ENCODE measurements around the gene BCOR. TPM values are rescaled to one million over a fixed set of nuclear protein-coding genes. Genes with fewer than 3 reads are reported as not detected.

The BCOR gene
- total RNA-seq, 4 donors from 2014 or later, result 23.8 to 37.5 (median 31.1) TPM

DNA sequence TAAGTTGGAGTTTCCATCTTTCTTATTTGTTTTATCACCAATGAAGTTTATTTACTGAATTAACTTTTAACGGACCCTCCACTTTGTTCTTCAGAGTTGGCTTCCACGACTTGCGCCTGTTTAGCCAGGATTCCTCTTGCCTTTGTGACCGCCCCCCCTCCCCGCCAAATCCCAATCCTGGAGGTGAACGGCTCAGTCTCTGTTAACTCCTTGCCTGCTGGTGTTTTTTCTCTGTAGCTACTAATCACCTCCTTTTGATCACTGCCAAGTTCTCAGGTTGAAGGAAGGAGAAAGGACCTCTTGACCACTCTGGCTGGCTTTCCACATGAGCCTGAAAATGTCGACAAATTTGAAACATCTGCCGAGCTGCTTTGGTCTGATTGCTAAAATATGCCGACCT is 46.8 kb upstream of the BCOR start:
- no peak overlapping the region for H3K4me3 ChIP-seq (ENCODE audit: low read depth, poor library complexity, severe bottlenecking)
- 29 to 41% methylated on average over 9 of the region's 9 CpGs for WGBS, 2 donors
- no peak for DNase-seq (ENCODE audit: low spot score in 2 of 2)
- intact Hi-C loops (cut with DNase I; ENCODE audit: low total_unique reads), result no loop called here
- TF ChIP-seq, protein P1, sequence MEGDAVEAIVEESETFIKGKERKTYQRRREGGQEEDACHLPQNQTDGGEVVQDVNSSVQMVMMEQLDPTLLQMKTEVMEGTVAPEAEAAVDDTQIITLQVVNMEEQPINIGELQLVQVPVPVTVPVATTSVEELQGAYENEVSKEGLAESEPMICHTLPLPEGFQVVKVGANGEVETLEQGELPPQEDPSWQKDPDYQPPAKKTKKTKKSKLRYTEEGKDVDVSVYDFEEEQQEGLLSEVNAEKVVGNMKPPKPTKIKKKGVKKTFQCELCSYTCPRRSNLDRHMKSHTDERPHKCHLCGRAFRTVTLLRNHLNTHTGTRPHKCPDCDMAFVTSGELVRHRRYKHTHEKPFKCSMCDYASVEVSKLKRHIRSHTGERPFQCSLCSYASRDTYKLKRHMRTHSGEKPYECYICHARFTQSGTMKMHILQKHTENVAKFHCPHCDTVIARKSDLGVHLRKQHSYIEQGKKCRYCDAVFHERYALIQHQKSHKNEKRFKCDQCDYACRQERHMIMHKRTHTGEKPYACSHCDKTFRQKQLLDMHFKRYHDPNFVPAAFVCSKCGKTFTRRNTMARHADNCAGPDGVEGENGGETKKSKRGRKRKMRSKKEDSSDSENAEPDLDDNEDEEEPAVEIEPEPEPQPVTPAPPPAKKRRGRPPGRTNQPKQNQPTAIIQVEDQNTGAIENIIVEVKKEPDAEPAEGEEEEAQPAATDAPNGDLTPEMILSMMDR (IDR thresholded peaks at IDR 0.05), result no peak
- TF ChIP-seq POLR2A (IDR thresholded peaks at IDR 0.05), result no peak

DNA sequence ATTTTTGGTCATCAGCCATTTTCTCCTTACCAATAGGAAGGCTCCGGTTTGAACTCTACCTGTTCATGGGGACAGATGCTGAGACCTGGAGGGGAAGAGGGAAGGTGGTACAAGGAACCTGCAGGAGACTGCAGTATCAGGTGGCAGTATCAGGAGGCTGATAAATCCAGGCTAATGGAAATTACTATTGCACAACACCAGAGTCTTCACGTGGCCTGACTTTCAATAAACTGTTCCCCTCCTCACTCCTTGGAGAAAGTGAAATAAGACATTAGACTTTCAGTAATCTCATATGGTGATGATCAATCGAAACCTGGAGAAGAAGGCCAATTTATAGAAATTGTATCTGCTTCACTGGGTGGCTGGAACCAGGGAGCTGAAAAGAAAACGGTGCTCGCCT is 46.2 kb upstream of the BCOR start:
- 56 to 81% methylated on average over 5 of the region's 5 CpGs for WGBS, 2 donors
- H3K4me3 ChIP-seq (ENCODE audit: low read depth, poor library complexity, severe bottlenecking), result no peak overlapping the region
- no peak for TF ChIP-seq POLR2A (IDR thresholded peaks at IDR 0.05)
- TF ChIP-seq, protein P1 (IDR thresholded peaks at IDR 0.05), result no peak
- no peak for DNase-seq (ENCODE audit: low spot score in 2 of 2)
- intact Hi-C loops (cut with DNase I; ENCODE audit: low total_unique reads), result no loop called here

DNA sequence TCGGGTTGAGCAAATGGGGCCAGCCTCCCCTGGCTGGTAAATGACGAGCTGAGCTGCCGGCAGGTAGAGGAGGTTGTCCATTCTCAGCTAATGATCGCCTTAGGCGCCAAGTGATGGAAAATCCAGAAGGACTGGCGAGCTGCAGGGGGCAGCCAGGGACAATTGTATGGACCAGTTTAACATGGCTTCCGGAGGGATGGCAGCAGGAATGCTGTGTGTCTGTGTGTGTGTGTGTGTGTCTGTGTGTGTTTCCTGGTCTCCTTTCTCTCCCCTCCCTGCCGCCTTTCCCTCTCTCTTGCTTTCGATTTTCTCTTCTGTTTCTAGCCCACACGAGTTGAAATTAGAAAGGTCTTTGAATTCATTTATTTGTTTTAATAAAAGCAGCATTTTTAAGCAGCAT is 45.2 kb upstream of the BCOR start:
- no peak for DNase-seq (ENCODE audit: low spot score in 2 of 2)
- 54 to 92% methylated on average over 10 of the region's 10 CpGs for WGBS, 2 donors
- no peak for TF ChIP-seq POLR2A (IDR thresholded peaks at IDR 0.05)
- TF ChIP-seq, protein P1 (IDR thresholded peaks at IDR 0.05), result no peak
- no peak overlapping the region for H3K4me3 ChIP-seq (ENCODE audit: low read depth, poor library complexity, severe bottlenecking)
- intact Hi-C loops (cut with DNase I; ENCODE audit: low total_unique reads), result no loop called here

- TF ChIP-seq, protein P1 (IDR thresholded peaks at IDR 0.05), result no peak
- TF ChIP-seq POLR2A (IDR thresholded peaks at IDR 0.05), result no peak
- no peak for DNase-seq (ENCODE audit: low spot score in 2 of 2)
- WGBS, 2 donors, result 78 to 99% methylated on average over 6 of the region's 6 CpGs
- H3K4me3 ChIP-seq (ENCODE audit: low read depth, poor library complexity, severe bottlenecking), result no peak overlapping the region
- intact Hi-C loops (cut with DNase I; ENCODE audit: low total_unique reads), result no loop called here
Observed at GRCh38 chrX:40142417-40142816, 44.7 kb upstream of the BCOR start.

- no peak overlapping the region for H3K4me3 ChIP-seq (ENCODE audit: low read depth, poor library complexity, severe bottlenecking)
- TF ChIP-seq POLR2A (IDR thresholded peaks at IDR 0.05), result no peak
- TF ChIP-seq, protein P1 (IDR thresholded peaks at IDR 0.05), result no peak
- intact Hi-C loops (cut with DNase I; ENCODE audit: low total_unique reads), result no loop called here
- WGBS, 2 donors, result 33 to 55% methylated on average over 6 to 12 of the region's 12 CpGs
- DNase-seq (ENCODE audit: low spot score in 2 of 2), result no peak
Observed at GRCh38 chrX:40140706-40141499, 43.1 kb upstream of the BCOR start.

DNA sequence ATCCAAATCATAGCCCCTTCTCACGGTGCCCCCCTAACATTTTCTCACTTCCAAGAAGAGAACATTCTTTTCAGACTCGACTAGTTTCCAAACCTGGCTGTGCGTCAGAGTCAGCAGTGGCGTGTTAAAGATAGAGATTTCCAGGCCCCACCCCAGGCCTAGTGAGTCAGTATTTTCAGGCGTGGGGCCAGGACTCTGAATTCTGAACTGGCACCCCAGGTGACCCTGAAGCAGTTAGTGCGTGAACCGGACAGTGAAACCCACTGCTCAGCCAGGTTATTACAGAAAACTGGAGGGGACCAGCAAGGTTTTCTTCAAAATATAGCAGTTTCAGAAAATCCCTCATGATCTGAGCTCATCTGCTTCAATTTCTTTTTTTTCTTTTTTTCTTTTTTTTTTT is 35.0 kb upstream of the BCOR start:
- TF ChIP-seq, protein P1 (IDR thresholded peaks at IDR 0.05), result no peak
- TF ChIP-seq POLR2A (IDR thresholded peaks at IDR 0.05), result no peak
- WGBS, 2 donors, result 22 to 55% methylated on average over 7 of the region's 7 CpGs
- peak; percentile 74 to 94 for DNase-seq (ENCODE audit: low spot score in 2 of 2)
- H3K4me3 ChIP-seq (ENCODE audit: low read depth, poor library complexity, severe bottlenecking), result no peak overlapping the region
- intact Hi-C loops (cut with DNase I; ENCODE audit: low total_unique reads), result no loop called here
